H9 (cell line): ENCODE data around the gene HPCAL1. TPM values are rescaled to one million over a fixed set of nuclear protein-coding genes. Genes with fewer than 3 reads are reported as not detected.

Experiments used
- DNase-seq: peaks from one replicate; pipeline ENCODE4 v3.0.0-alpha.2; 2017
- H2AFZ ChIP-seq: one replicate; pipeline ENCODE4 v1.6.1; 2013; ENCODE audit warnings: mild to moderate bottlenecking, low read length, control low read depth, moderate library complexity
- H2AK5ac ChIP-seq: 2 replicates; pipeline ENCODE4 v1.6.1; 2013; ENCODE audit warnings: low read length, control low read depth, mixed read lengths; ENCODE audit not compliant: insufficient read length
- H2BK120ac ChIP-seq: one replicate; pipeline ENCODE4 v1.6.1; 2013; ENCODE audit warnings: low read depth, mild to moderate bottlenecking, low read length, control low read depth, inconsistent platforms; ENCODE audit not compliant: poor library complexity, severe bottlenecking
- H2BK12ac ChIP-seq: 2 replicates; pipeline ENCODE4 v1.6.1; 2013; ENCODE audit warnings: low read length, control low read depth, mixed read lengths, low read depth; ENCODE audit not compliant: insufficient read length
- H2BK15ac ChIP-seq: 2 replicates; pipeline ENCODE4 v1.6.1; 2013; ENCODE audit warnings: low read depth, low read length, control low read depth
- H2BK20ac ChIP-seq: one replicate; pipeline ENCODE4 v1.6.1; 2013; ENCODE audit warnings: low read depth, mild to moderate bottlenecking, low read length, control low read depth, inconsistent platforms; ENCODE audit not compliant: poor library complexity, severe bottlenecking
- H2BK5ac ChIP-seq: 2 replicates; pipeline ENCODE4 v1.6.1; 2013; ENCODE audit warnings: low read length, control low read depth, mixed read lengths; ENCODE audit not compliant: insufficient read length
- H3K14ac ChIP-seq: 2 replicates; pipeline ENCODE4 v1.6.1; 2013; ENCODE audit warnings: low read length, control low read depth; ENCODE audit not compliant: insufficient read depth
- H3K18ac ChIP-seq: 2 replicates; pipeline ENCODE4 v1.6.1; 2013; ENCODE audit warnings: low read depth, mild to moderate bottlenecking, mixed read lengths, low read length, control low read depth; ENCODE audit not compliant: insufficient read length
- H3K23ac ChIP-seq: 2 replicates; pipeline ENCODE4 v1.6.1; 2013; ENCODE audit warnings: low read length, control low read depth, mixed read lengths, low read depth; ENCODE audit not compliant: insufficient read length
- H3K23me2 ChIP-seq: 2 replicates; pipeline ENCODE4 v1.6.1; 2013; ENCODE audit warnings: low read depth, mild to moderate bottlenecking, mixed read lengths, low read length, control low read depth; ENCODE audit not compliant: insufficient read length, poor library complexity, severe bottlenecking
- H3K27ac ChIP-seq: 2 replicates; pipeline ENCODE4 v1.5.1; 2013; ENCODE audit warnings: low read length, control low read depth, mixed read lengths, low read depth; ENCODE audit not compliant: insufficient read length
- H3K27me3 ChIP-seq: 2 replicates; pipeline ENCODE4 v1.6.1; 2013; ENCODE audit warnings: low read length, control low read depth, inconsistent platforms; ENCODE audit not compliant: insufficient read depth
- H3K4ac ChIP-seq: 2 replicates; pipeline ENCODE4 v1.6.1; 2013; ENCODE audit warnings: low read depth, mild to moderate bottlenecking, control low read depth, inconsistent platforms, low read length, moderate library complexity
- H3K4me1 ChIP-seq: 2 replicates; pipeline ENCODE4 v1.6.1; 2013; ENCODE audit warnings: low read length, control low read depth, inconsistent platforms; ENCODE audit not compliant: insufficient read depth
- H3K4me2 ChIP-seq: 2 replicates; pipeline ENCODE4 v1.6.1; 2013; ENCODE audit warnings: low read length, control low read depth, mixed read lengths; ENCODE audit not compliant: insufficient read length, insufficient read depth
- H3K56ac ChIP-seq: 2 replicates; pipeline ENCODE4 v1.6.1; 2013; ENCODE audit warnings: low read depth, mild to moderate bottlenecking, mixed read lengths, low read length, control low read depth; ENCODE audit not compliant: insufficient read length
- H3K79me1 ChIP-seq: 2 replicates; pipeline ENCODE4 v1.6.1; 2013; ENCODE audit warnings: low read depth, mild to moderate bottlenecking, moderate library complexity, low read length, control low read depth, inconsistent platforms; ENCODE audit not compliant: insufficient read depth, poor library complexity, severe bottlenecking
- H3K79me2 ChIP-seq: 2 replicates; pipeline ENCODE4 v1.6.1; 2013; ENCODE audit warnings: low read length, control low read depth, inconsistent platforms; ENCODE audit not compliant: insufficient read depth
- H3K9ac ChIP-seq: 2 replicates; pipeline ENCODE4 v1.6.1; 2013; ENCODE audit warnings: low read length, control low read depth, mixed read lengths; ENCODE audit not compliant: insufficient read length; ENCODE audit errors: extremely low read depth
- H3K9me3 ChIP-seq: one replicate; pipeline ENCODE4 v1.6.1; 2013; ENCODE audit warnings: low read depth, low read length, inconsistent platforms; ENCODE audit not compliant: control insufficient read depth
- H3T11ph ChIP-seq: one replicate; pipeline ENCODE4 v1.6.1; 2013; ENCODE audit warnings: mild to moderate bottlenecking, low read length, control low read depth, inconsistent platforms
- H4K20me1 ChIP-seq: one replicate; pipeline ENCODE4 v1.6.1; 2013; ENCODE audit not compliant: control insufficient read depth, insufficient read length, insufficient read depth
- H4K5ac ChIP-seq: 2 replicates; pipeline ENCODE4 v1.6.1; 2013; ENCODE audit warnings: low read depth, mild to moderate bottlenecking, mixed read lengths, low read length, control low read depth; ENCODE audit not compliant: insufficient read length
- H4K8ac ChIP-seq: replicated peaks from 2 replicates; pipeline ENCODE4 v1.6.1; 2013; ENCODE audit warnings: low read length, control low read depth, mixed read lengths, low read depth; ENCODE audit not compliant: insufficient read length
- H4K91ac ChIP-seq: 2 replicates; pipeline ENCODE4 v1.6.1; 2013; ENCODE audit warnings: low read depth, mild to moderate bottlenecking, moderate library complexity, mixed read lengths, low read length, control low read depth; ENCODE audit not compliant: insufficient read length
- H3K27ac Mint-ChIP-seq, 3 experiments: 2 replicates in 2 of 3; 3 replicates in 1 of 3; pipeline ENCODE4 v1.8.0; 2020 to 2021; ENCODE audit warnings: mixed read lengths in 3 of 3, mild to moderate bottlenecking in 1 of 3, moderate library complexity in 1 of 3
- H3K27me3 Mint-ChIP-seq: 2 replicates; pipeline ENCODE4 v1.8.0; 2021; ENCODE audit warnings: low read depth, mild to moderate bottlenecking, moderate library complexity, mixed read lengths
- H3K36me3 Mint-ChIP-seq, 3 experiments: 2 replicates in 2 of 3; 3 replicates in 1 of 3; pipeline ENCODE4 v1.8.0; 2020 to 2021; ENCODE audit warnings: low read depth in 3 of 3, mixed read lengths in 3 of 3; ENCODE audit not compliant: insufficient read depth in 1 of 3
- H3K4me1 Mint-ChIP-seq, 2 experiments: 2 replicates each; pipeline ENCODE4 v1.8.0; 2020; ENCODE audit warnings: mixed read lengths in 2 of 2
- H3K4me3 Mint-ChIP-seq, 2 experiments: 2 replicates in 1 of 2; 3 replicates in 1 of 2; pipeline ENCODE4 v1.8.0; 2020 to 2021; ENCODE audit warnings: mild to moderate bottlenecking in 2 of 2, mixed read lengths in 2 of 2, moderate library complexity in 1 of 2
- H3K9me3 Mint-ChIP-seq, 2 experiments: 2 replicates in 1 of 2; 3 replicates in 1 of 2; pipeline ENCODE4 v1.8.0; 2020; ENCODE audit warnings: mild to moderate bottlenecking in 2 of 2, mixed read lengths in 2 of 2, moderate library complexity in 1 of 2
- CTCF ChIP-seq: fragments of 200-600 bp; sonication (generic); conservative IDR thresholded peaks from 3 replicates; pipeline ENCODE4 v1.8.0; 2021; ENCODE audit warnings: antibody characterized with exemption, mild to moderate bottlenecking
- WGBS: extraction: QIAGEN DNeasy Blood & Tissue Kit; methylation state at CpG from one replicate; pipeline ENCODE4 v1.1.7; 2013; ENCODE audit warnings: missing lambda C conversion rate, low lambda C conversion rate, mixed read lengths; ENCODE audit not compliant: insufficient read length; ENCODE audit errors: extremely low coverage; 5-methylcytosine and 5-hydroxymethylcytosine counted together
- total RNA-seq: library from RNA; stranded (reverse); gene quantifications from 2 replicates; pipeline ENCODE4 v1.2.1, GENCODE V29; 2021

Gene HPCAL1
- total RNA-seq, 1 experiment from 2014 or later: 4.7 TPM

DNA sequence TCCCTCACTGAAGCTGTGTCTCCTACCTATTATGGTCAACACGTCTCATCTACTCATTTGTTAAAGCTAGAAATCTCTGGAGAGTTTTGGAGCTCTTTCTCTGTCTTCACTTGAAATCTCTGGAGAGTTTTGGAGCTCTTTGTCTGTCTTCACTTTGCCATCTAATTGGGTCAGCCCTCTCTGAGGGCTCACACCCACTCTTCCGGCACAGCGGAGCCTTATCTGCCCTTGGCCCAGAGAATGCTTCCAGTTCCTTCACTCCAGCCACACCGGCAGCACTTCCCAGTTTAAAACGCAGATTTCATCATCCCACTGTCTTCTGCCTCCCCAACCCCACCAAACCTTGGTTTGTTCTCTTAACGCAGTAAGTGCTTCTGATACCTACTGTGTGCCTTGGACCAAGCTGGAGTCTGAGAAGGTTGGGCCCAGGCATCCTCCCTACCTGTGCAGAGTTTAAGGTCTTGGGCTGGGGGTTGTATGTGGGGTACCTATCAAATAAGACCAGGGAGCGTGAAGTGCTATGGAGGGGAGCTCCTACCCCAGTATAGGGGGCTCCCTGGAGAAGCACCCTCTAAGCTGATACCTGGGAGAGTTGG is 5.0 kb downstream of the HPCAL1 start:
- Histone ChIP-seq H3K23ac (no peak overlapping the region), H2BK20ac (no peak overlapping the region), H3T11ph (no peak overlapping the region), H2BK12ac (no peak overlapping the region), H3K14ac (no peak overlapping the region), H3K27ac (no peak overlapping the region), H3K79me1 (no peaks in the 10 kb centered on the region), H4K5ac (no peak overlapping the region), H3K9ac (no peak overlapping the region), H3K4me2 (no peak overlapping the region), H4K20me1 (no peaks in the 10 kb centered on the region), H2BK5ac (no peak overlapping the region), H2AFZ (no peak overlapping the region), H3K27me3 (peaks cover 24% of the 10 kb centered on the region; the same call in 1 of the 2 replicates), H3K4ac (no peak overlapping the region), H3K56ac (no peak overlapping the region), H3K79me2 (no peaks in the 10 kb centered on the region), H4K8ac (no peak overlapping the region), H3K23me2 (peaks cover 20% of the 10 kb centered on the region), H2AK5ac (no peak overlapping the region), H3K18ac (no peak overlapping the region), H2BK15ac (no peak overlapping the region), H4K91ac (no peak overlapping the region), H2BK120ac (no peak overlapping the region), H3K9me3 (no peaks in the 10 kb centered on the region), H3K4me1 (no peaks in the 10 kb centered on the region)
- DNase-seq: no peak
- no peak for TF ChIP-seq CTCF
- H3K36me3 Mint-ChIP-seq: no peaks in the 10 kb centered on the region
- WGBS: no CpG with 5 or more reads among the region's 7 CpGs
- H3K27ac Mint-ChIP-seq: no peak overlapping the region; a peak in 1 of 7 replicates
- H3K27me3 Mint-ChIP-seq: peaks cover 53% of the 10 kb centered on the region
- peaks cover 0 to 3% of the 10 kb centered on the region in 2 experiments; a peak in 1 of 5 replicates for H3K9me3 Mint-ChIP-seq
- peaks cover 16 to 22% of the 10 kb centered on the region in 2 experiments for H3K4me1 Mint-ChIP-seq
- H3K4me3 Mint-ChIP-seq: no peak overlapping the region
